Measurements from ENCODE around the gene SF3A2.

SF3A2 gene

DNA sequence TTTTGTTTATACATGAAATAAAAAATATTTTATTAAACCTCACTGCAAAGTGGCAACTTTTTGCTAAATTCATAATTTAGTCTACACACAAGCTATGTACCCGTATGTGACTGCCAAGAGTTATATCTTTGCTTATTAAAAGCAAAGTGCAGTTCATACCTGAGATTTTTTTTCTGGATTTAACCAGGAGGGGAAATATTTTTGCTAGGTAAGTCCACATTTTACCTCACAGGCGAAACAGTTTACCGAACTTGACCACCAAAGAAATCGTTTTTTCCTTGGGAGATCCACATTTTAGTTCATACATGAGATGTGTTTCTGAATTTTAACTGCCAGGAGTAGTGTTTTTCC is 31.8 kb downstream of the SF3A2 start:
- no peaks in the 10 kb centered on the region for H3K27me3 ChIP-seq (ENCODE audit: insufficient read depth, low read length)
- peaks cover 33% of the 10 kb centered on the region for H3K36me3 ChIP-seq (ENCODE audit: insufficient read depth, low read length)
- H3K4me1 ChIP-seq (ENCODE audit: insufficient read depth, low read length, severe bottlenecking) = peaks cover 60% of the 10 kb centered on the region
- H2AFZ ChIP-seq (ENCODE audit: low read length) = peak overlapping the region; percentile 1; the same call in 1 of the 2 replicates
- peak overlapping the region; percentile 84 for H3K4me2 ChIP-seq (ENCODE audit: low read length)
- peak overlapping the region; percentile 78 for H3K4me3 ChIP-seq (ENCODE audit: low read depth, low read length, poor library complexity, severe bottlenecking)
- TF ChIP-seq, protein P1, sequence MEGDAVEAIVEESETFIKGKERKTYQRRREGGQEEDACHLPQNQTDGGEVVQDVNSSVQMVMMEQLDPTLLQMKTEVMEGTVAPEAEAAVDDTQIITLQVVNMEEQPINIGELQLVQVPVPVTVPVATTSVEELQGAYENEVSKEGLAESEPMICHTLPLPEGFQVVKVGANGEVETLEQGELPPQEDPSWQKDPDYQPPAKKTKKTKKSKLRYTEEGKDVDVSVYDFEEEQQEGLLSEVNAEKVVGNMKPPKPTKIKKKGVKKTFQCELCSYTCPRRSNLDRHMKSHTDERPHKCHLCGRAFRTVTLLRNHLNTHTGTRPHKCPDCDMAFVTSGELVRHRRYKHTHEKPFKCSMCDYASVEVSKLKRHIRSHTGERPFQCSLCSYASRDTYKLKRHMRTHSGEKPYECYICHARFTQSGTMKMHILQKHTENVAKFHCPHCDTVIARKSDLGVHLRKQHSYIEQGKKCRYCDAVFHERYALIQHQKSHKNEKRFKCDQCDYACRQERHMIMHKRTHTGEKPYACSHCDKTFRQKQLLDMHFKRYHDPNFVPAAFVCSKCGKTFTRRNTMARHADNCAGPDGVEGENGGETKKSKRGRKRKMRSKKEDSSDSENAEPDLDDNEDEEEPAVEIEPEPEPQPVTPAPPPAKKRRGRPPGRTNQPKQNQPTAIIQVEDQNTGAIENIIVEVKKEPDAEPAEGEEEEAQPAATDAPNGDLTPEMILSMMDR (IDR thresholded peaks at IDR 0.05; ENCODE audit: low read length) = no peak
- TF ChIP-seq EZH2 (IDR thresholded peaks at IDR 0.05; ENCODE audit: borderline replicate concordance, low read length) = no peak
- H3K9me3 ChIP-seq (ENCODE audit: low read length) = no peaks in the 10 kb centered on the region
- no peaks in the 10 kb centered on the region for H4K20me1 ChIP-seq (ENCODE audit: insufficient read depth, low read length)
- H3K79me2 ChIP-seq (ENCODE audit: insufficient read depth, low read length) = peaks cover 25% of the 10 kb centered on the region
- peaks cover 7% of the 10 kb centered on the region; the same call in 1 of the 2 replicates for H3F3A ChIP-seq (ENCODE audit: insufficient read depth, low read length)
- H3K27ac ChIP-seq (ENCODE audit: low read depth, low read length, poor library complexity, severe bottlenecking) = peak overlapping the region; percentile 79
- H3K9me2 ChIP-seq (ENCODE audit: low read depth, low read length) = no peaks in the 10 kb centered on the region
- peak overlapping the region; percentile 77 for H3K9ac ChIP-seq (ENCODE audit: low read length)

DNA sequence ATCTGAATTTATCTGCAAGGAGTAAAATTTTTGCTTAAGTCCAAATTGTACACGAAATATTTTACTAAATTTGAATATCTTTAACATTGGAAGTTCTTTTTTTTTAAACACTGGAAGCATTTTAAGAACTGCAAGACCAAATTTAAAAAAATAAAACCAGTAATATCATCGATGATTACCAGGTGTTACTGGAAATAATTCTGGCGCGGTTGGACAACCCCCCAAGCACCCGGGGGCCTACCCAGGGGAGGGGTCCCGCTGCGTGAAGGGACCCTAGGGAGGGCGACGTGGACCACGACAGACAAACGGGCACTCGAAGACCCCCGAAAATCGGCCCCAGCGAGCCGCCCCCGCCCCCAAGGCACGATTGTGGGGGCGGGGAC is 32.2 kb downstream of the SF3A2 start:
- Histone ChIP-seq H3K4me3 (ENCODE audit: low read depth, low read length, poor library complexity, severe bottlenecking) (peak overlapping the region; percentile 78), H3F3A (ENCODE audit: insufficient read depth, low read length) (peaks cover 7% of the 10 kb centered on the region; the same call in 1 of the 2 replicates), H4K20me1 (ENCODE audit: insufficient read depth, low read length) (no peaks in the 10 kb centered on the region), H3K36me3 (ENCODE audit: insufficient read depth, low read length) (peaks cover 33% of the 10 kb centered on the region), H3K9ac (ENCODE audit: low read length) (peak overlapping the region; percentile 77), H3K9me3 (ENCODE audit: low read length) (no peaks in the 10 kb centered on the region), H3K4me2 (ENCODE audit: low read length) (peak overlapping the region; percentile 84), H3K27me3 (ENCODE audit: insufficient read depth, low read length) (no peaks in the 10 kb centered on the region), H3K79me2 (ENCODE audit: insufficient read depth, low read length) (peaks cover 25% of the 10 kb centered on the region), H3K27ac (ENCODE audit: low read depth, low read length, poor library complexity, severe bottlenecking) (peak overlapping the region; percentile 79), H3K4me1 (ENCODE audit: insufficient read depth, low read length, severe bottlenecking) (peaks cover 61% of the 10 kb centered on the region), H2AFZ (ENCODE audit: low read length) (peak overlapping the region; percentile 1; the same call in 1 of the 2 replicates), H3K9me2 (ENCODE audit: low read depth, low read length) (no peaks in the 10 kb centered on the region)
- TF ChIP-seq, protein P1 (IDR thresholded peaks at IDR 0.05; ENCODE audit: low read length) = no peak
- TF ChIP-seq EZH2 (IDR thresholded peaks at IDR 0.05; ENCODE audit: borderline replicate concordance, low read length) = no peak

DNA sequence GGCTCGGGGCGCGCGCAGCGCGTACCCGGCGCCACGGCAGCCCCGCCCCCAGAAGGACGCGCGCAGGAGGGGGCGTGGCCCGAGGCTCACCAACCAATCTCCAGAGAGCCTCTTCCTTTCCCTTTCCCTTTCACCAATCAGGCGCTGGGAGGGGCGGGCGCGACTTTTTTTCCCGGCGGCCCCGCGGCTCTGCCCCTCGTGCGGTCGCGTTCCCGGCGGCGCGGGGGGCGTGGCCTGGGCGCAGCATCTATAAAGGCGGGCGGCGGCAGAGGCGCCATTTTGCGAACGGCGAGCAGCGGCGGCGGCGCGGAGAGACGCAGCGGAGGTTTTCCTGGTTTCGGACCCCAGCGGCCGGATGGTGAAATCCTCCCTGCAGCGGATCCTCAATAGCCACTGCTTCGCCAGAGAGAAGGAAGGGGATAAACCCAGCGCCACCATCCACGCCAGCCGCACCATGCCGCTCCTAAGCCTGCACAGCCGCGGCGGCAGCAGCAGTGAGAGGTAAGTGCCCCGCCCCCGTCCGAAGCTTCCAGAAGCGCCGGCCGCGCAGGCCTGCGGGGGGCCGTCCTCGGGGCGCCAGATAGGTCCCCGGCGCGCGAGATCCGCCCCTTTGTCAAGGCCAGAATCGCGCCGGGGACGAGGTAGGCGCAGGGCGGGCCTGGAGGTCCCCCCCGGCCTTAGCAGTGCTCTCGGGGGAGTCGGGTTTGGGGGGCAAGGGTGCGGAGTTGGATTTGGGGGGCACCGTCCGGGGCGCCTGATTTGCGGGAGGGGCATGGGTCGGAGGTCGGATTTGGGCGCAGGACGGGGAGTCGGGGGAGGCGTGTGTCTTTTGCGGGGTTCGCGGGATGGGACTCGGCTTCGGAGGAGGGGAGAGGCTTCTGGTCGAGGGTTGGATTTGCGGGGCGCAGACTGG is 32.9 kb downstream of the SF3A2 start:
- no peaks in the 10 kb centered on the region for H3K9me3 ChIP-seq (ENCODE audit: low read length)
- H2AFZ ChIP-seq (ENCODE audit: low read length) = no peak overlapping the region
- H3F3A ChIP-seq (ENCODE audit: insufficient read depth, low read length) = peaks cover 7% of the 10 kb centered on the region; the same call in 1 of the 2 replicates
- no peaks in the 10 kb centered on the region for H3K9me2 ChIP-seq (ENCODE audit: low read depth, low read length)
- H3K36me3 ChIP-seq (ENCODE audit: insufficient read depth, low read length) = peaks cover 40% of the 10 kb centered on the region
- peak overlapping the region; percentile 78 for H3K4me3 ChIP-seq (ENCODE audit: low read depth, low read length, poor library complexity, severe bottlenecking)
- peaks cover 63% of the 10 kb centered on the region for H3K4me1 ChIP-seq (ENCODE audit: insufficient read depth, low read length, severe bottlenecking)
- 0 out of 2 replicates have a peak, but pooled peaks cover 2% of the 10 kb centered on the region for H4K20me1 ChIP-seq (ENCODE audit: insufficient read depth, low read length)
- H3K79me2 ChIP-seq (ENCODE audit: insufficient read depth, low read length) = peaks cover 29% of the 10 kb centered on the region
- H3K27me3 ChIP-seq (ENCODE audit: insufficient read depth, low read length) = no peaks in the 10 kb centered on the region
- H3K27ac ChIP-seq (ENCODE audit: low read depth, low read length, poor library complexity, severe bottlenecking) = peak overlapping the region; percentile 80
- peak overlapping the region; percentile 90 for H3K9ac ChIP-seq (ENCODE audit: low read length)
- peak overlapping the region; percentile 92 for H3K4me2 ChIP-seq (ENCODE audit: low read length)
- TF ChIP-seq, protein P1 (IDR thresholded peaks at IDR 0.05; ENCODE audit: low read length) = no peak; the same call in 1 of the 2 replicates
- TF ChIP-seq EZH2 (IDR thresholded peaks at IDR 0.05; ENCODE audit: borderline replicate concordance, low read length) = no peak
